Heart left ventricle (tissue), 13 donors: ENCODE measurements around the gene GSG1L.

Experiments used
- CTCF ChIP-seq, 12 donors: fragments of 200-600 bp; sonication (generic) in 4 of 12; IDR thresholded peaks; one replicate each; pipeline versions ENCODE4 v1.5.0 to v1.8.0; 2018 to 2022; ENCODE audit warnings: antibody characterized with exemption in 12 of 12, mild to moderate bottlenecking in 5 of 12
- POLR2A ChIP-seq, 2 donors: fragments of 450-650 bp; IDR thresholded peaks; one replicate each; pipeline ENCODE4 v1.6.1; 2017; ENCODE audit warnings: antibody characterized with exemption in 2 of 2, mild to moderate bottlenecking in 2 of 2, moderate library complexity in 2 of 2
- donor health status: ischemic (EF 13 %, LVEDD 7.1; RV severe dilation, severe dysfunction).
- donor health status: DM: no; HTN: yes; CAD: no.
- donor health status: DM: no; HTN: no; CAD: no.
- donor health status: ischemic (EF 25% LVEDD 6.9; RV normal size, moderate dysfunction).
- donor health status: ischemic (EF 25% LVEDD 5.7; RV mildly dilated, moderate dysfunction).
- donor health status: ischemic (EF 35%, LVEDD 5.7; RV mildly dilated, moderate dysfunction).
- donor health status: nonischemic (EF 11% LVEDD 7.7; RV severe dilation, severe dysfunction).
- donor health status: DM: yes; HTN: yes; CAD: no.
- donor health status: PGD.
- donor health status: ischemic (EF 29% LVEDD 5.4; RV normal size, mild dysfunction).
- donor health status: nonischemic (EF 23%, LVEDD 6.1; RV moderate dilation, normal function).

GRCh38 chr16:27838536-27839175, 224.9 kb downstream of the GSG1L start:
- TF ChIP-seq CTCF (IDR thresholded peaks at IDR 0.05) (no peak), POLR2A (IDR thresholded peaks at IDR 0.05) (no peak)
